NCI-H1092 treated with DMSO at 0.1 percent for 48 hours (cell line): ENCODE measurements around the gene ZNF549.
A peak's percentile ranks its signal among the peaks of the same experiment; 100 is the strongest.
"Not testable (repeated sequence)": the region's sequence is repeated elsewhere in the genome, so short reads cannot be mapped to it uniquely, and the experiment has no call there.

Experiments used
- DNase-seq: peaks from one replicate; lab custom pipeline; 2025; lab: John Stamatoyannopoulos, UW

The ZNF549 gene

GRCh38 chr19:57527136-57527881 lies at the start of gene ZNF549:
Gene ZNF549, plus strand, starts transcription at chr19:57527356. Its CDS starts 218 bp downstream, at chr19:57527574.
- DNase-seq, result peak; percentile 84

DNA sequence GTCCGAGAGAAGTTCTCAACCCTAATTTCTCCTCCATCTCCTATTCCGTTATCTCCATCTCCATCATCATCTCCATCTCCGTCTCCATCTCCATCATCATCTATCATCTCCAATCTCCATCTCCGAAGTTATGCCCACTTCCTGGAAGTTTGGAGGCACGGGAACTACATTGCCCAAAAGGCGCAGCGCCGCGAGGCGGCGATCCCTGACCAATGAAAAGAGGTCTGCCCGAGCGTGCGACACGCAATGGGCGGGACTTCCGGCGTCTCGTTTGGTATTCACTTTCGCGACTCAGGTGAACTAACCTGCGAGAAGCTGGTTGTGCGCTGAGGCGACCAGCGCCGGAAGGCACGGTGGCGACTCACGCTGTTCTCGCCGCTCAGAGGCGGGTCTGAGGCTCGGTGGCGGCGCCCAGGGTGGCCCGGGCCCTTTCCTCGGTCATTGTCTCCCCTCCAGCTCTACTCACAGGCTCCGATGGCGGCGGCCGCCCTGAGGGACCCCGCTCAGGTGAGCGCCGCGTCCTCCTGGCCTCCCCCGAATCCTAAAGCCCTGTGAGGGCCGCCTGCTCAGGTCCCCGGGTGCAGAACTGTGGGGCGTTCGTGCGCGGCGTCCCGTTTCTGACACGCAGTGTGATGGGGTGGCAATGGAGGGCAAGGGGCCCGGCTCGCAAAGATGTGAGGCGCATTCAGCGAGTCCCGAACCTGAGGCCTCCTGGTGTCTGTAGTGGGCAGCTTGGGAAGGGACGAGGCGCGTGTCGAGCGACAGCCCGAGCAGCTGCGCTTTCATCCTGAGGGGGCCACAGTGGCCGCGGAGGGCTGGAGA lies 39.5 kb upstream of the ZNF549 start, which contains the start of gene ZNF419:
Gene ZNF419 (plus strand): TSS at position 274 of the 822 bp plus-strand sequence. CDS start 201 bp downstream, at position 475.
- peak; percentile 37 for DNase-seq

GRCh38 chr19:57488299-57488644 lies 38.9 kb upstream of the ZNF549 start:
- DNase-seq, result not testable (repeated sequence)

- not testable (repeated sequence) for DNase-seq
These were observed 27.9 kb upstream of the ZNF549 start for GRCh38 chr19:57499332-57499679.

DNA sequence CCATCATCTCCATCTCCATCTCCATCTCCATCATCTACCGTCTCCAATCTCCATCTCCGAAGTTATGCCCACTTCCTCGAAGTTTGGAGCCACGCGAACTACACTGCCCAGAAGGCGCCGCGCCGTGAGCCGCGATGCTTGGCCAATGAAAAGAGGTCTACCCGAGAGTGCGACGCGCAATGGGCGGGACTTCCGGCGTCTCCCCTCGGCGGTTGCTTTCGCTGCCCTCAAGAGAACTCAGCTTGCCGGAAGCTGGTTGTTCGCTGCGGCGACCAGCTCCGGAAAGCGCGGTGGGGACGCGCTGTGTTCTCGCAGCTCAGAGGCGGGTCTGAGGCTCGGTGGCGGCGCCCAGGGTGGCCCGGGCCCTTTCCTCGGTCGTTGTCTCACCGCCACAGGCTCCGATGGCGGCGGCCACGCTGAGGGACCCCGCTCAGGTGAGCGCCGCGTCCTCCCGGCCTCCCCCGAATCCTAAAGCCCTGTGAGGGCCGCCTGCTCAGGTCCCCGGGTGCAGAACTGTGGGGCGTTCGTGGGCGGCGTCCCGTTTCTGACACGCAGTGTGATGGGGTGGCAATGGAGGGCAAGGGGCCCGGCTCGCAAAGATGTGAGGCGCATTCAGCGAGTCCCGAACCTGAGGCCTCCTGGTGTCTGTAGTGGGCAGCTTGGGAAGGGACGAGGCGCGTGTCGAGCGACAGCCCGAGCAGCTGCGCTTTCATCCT lies 27.3 kb upstream of the ZNF549 start, which contains the start of gene ZNF773:
Gene ZNF773 (plus strand): TSS at position 259 of the 716 bp plus-strand sequence. CDS start 143 bp downstream, at position 402.
- DNase-seq, result peak; percentile 83

GRCh38 chr19:57500400-57500799 lies 26.8 kb upstream of the ZNF549 start:
- not testable (repeated sequence) for DNase-seq

GRCh38 chr19:57506163-57506562 lies 21.0 kb upstream of the ZNF549 start:
- DNase-seq, result no peak

DNA sequence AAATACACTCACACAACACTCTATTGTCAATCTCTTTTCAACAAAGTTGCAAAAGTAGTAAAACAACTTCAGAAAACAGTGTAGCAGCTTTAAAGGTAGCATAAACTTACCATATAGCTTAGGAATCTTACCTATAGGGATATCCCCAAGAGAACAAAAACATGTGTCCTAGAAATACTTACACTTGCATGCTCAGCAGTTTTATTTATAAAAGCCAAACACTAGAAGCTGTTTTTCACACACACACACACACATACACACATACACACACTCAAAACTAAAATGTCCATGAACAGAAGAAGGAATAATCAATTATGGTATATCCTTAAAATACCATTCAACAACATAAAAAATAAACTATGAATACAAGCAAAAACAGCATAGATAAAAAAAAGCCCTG lies 15.7 kb upstream of the ZNF549 start:
- DNase-seq, result no peak

DNA sequence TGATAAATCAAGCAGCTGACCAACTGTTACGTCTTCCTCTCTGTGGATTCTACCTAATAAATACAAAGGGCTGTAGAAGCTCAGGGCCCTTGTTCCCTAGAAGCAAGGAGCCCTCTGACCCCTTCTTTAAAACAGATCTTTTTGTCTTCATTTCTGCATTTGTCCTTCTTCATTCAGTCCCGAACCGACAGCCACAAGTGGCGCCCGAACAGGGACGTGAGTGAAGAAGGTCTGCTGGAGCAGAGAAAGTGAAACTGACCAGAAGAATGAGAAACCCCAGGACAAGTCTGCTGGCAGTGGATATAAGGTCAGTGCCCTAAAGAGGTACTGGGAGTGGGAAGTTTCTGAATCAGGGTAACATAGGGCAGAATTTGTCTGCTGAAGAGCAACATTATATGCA lies 14.3 kb upstream of the ZNF549 start:
- no peak for DNase-seq

DNA sequence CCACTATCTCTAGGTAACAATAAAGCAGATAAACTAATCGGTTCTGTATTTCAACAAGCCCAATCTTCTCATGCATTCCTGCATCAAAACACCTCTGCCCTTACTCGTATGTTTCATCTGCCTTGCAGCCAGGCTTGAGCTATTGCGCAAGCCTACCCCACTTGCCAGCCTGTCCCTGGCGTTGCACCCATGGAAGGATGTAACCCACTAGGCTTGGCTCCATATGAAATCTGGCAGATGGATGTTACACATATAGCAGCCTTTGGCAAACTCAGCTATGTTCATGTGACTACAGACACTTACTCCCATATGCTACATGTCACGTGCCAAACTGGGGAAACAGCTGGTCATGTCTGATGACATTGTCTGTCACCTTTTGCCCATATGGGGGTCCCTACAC lies 11.9 kb upstream of the ZNF549 start:
- DNase-seq, result no peak

DNA sequence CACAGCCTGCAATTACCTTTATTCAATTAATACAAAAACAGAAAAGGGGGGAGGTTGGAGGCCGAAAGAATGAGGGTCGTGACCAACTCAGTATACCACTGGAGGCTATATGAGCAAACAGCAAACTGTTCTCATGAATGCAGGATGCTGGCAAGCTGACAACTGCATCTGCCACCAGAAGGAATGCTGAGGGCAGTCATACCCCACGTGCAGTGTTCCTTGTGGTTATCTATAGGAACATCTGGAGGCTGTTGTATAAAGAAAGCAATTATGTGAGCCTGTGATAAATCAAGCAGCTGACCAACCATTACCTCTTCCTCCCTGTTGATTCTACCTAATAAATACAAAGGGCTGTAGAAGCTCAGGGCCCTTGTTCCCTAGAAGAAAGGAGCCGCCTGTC lies 9.1 kb upstream of the ZNF549 start:
- DNase-seq, result not testable (repeated sequence)

GRCh38 chr19:57537953-57538547 lies 10.9 kb downstream of the ZNF549 start:
- no peak for DNase-seq

DNA sequence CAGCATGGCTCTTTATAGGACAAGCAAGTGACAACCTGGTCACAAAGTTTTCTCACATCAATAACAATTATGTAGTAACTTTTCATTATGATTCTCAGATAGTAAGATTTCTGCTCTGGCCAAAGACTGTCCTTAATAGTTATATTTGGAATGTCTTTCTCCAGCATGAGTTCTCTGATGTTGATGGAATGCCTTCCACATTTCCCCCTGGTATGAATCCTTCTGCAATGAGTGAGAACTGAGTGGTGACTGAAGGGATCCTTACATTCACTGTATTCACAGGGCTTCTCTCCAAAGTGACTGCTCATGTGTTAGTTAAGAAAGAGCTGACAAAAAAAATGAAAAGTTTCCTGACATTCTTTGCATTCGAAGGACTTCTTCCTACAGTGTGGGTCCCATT lies 19.4 kb downstream of the ZNF549 start:
- no peak for DNase-seq

DNA sequence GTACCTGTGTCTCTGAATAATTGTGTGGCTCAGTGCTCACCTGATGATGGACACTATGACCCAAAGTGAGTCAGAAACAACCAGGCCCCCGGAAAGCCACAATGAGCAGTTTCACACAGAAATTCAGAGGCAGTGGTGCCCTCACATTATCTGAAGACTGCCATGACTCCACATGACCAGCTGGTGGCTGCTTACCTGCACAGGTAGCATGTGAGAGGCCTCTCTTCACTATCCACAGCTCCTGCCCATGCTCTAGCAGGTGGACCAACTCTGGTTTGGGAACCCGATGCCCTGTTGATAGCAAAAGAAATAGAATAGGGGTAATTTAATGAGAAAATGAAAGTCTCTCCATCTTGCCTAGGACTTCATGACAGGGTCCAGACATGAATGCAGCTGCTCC lies 25.3 kb downstream of the ZNF549 start:
- no peak for DNase-seq

DNA sequence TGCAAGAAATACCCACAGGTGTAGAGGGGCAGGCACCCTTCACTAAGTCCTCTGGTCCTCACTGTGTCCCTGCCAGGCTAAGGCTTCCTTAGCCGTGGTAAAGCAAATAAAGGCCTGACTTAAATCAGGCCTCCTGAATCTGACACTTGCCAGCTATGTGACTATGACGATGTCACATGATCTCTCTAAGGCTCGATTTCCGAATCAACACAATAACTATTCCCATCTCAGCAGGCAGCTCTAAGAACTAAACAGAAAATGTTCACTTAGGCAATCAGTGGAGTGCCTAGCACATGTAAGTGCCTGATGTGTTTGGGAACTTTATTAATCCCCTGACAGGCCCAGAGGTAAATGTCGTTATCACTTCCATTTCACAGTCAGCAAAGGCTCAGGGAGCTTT lies 30.5 kb downstream of the ZNF549 start:
- no peak for DNase-seq

DNA sequence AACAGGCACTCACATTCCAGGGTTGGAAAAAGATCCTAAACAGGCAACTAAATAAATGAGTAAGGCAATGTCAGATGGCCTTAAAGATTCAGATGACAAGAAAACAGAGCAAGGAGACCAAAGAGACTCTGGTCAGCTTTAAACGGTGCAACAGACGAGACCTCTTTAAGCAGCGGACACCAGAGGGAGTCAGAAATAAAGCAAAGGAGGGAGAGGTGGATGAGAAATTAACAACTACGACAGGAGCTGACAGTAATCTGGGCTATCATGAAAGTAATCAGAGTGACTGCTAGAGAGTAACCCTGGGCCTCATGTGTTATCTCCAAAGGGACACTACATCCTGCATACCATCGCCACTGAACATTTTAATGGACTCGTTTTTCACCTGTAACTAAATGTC lies 31.4 kb downstream of the ZNF549 start:
- DNase-seq, result no peak

- DNase-seq, result no peak
These were observed 31.9 kb downstream of the ZNF549 start for GRCh38 chr19:57559008-57559403.

DNA sequence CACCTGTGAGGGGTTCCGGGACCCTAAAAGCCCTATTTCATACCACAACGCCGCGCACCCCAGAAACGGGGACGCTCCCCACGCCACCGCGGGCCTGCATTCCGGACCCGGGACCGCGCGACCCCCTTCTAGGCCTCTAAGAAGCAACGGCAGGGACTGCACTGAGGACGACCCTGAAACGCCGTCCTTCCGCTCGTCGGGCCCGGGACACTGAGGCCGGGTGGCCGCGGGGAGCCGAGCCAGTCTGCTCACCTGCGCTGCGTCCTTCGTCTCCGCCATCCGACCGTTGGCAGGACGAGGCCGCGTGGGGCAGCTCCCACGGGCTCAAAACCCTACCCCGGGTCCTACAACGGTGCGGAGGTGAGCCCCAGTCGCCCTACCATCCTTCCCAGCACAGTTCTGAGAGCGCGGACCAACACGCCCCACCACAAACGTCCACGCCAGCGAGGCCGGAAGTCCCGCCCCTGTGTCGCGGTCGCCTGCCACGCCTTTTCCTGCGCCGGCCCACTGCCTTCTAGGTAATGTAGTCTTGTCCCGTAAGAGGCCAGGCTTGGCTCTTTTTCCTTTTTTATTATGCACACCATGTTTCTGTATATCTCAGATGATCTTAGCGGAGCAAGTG lies 32.4 kb downstream of the ZNF549 start, which contains the start of gene ZNF550:
Gene ZNF550 (minus strand): TSS at position 460 of the 622 bp plus-strand sequence. CDS start 181 bp downstream, at position 279.
- peak; percentile 77 for DNase-seq

- no peak for DNase-seq
These were observed 32.9 kb downstream of the ZNF549 start for GRCh38 chr19:57560049-57560491.

DNA sequence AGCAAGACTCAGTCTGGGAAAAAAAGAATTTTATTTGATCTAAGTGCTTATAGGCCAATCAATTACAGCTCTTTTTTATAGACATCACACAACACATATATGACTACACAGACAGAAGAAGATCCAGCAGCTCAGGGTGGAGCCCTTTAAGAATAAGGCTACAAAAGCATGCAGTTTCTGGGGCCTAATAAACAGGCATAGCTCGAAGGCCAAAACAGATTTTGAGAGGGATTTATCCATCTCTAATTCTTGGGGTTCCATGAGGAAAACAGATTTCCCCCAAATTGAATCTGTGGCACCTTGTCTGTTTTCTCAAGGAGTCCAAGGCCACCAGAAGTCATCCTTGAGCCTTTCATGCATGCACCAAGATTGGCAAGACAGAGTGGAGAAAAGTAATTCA lies 36.4 kb downstream of the ZNF549 start:
- DNase-seq, result no peak
